ENCODE results near the gene RPF1. TPM values are rescaled to one million over a fixed set of nuclear protein-coding genes. Genes with fewer than 3 reads are reported as not detected.

RPF1 gene
- total and polyA plus RNA-seq, 9 donors, result 19.5 to 35.2 (median 27.6) TPM

- TF ChIP-seq POLR2A (IDR thresholded peaks at IDR 0.05), result no peak
- TF ChIP-seq CTCF (IDR thresholded peaks at IDR 0.05), result no peak
- no peak for TF ChIP-seq EP300 (IDR thresholded peaks at IDR 0.05)
- intact Hi-C loops (cut with DNase I), result no loop called here
- no peaks in the 10 kb centered on the region for H3K27me3 ChIP-seq
- peaks cover 0 to 2% of the 10 kb centered on the region in 2 donors for H3K9me3 ChIP-seq
- peaks cover 5% of the 10 kb centered on the region for H3K4me1 ChIP-seq (ENCODE audit: insufficient read depth)
- H3K36me3 ChIP-seq, result no peaks in the 10 kb centered on the region
- WGBS, 3 donors, result 1 to 3% (median 2%) methylated on average over 9 of the region's 9 CpGs
- peak overlapping the region; percentile 92 for H3K4me3 ChIP-seq
- no peak for DNase-seq
- no peak overlapping the region for H3K27ac ChIP-seq
These were observed 932 bp downstream of the RPF1 start for GRCh38 chr1:84479998-84480397.

- 75 to 83% (median 82%) methylated on average over 4 of the region's 4 CpGs for WGBS, 3 donors
- no peak for DNase-seq
- TF ChIP-seq CTCF (IDR thresholded peaks at IDR 0.05), result no peak
- no peak for TF ChIP-seq EP300 (IDR thresholded peaks at IDR 0.05)
- TF ChIP-seq POLR2A (IDR thresholded peaks at IDR 0.05), result no peak
- Histone ChIP-seq H3K36me3 (no peaks in the 10 kb centered on the region), H3K4me1 (ENCODE audit: insufficient read depth) (peaks cover 5% of the 10 kb centered on the region), H3K27me3 (no peaks in the 10 kb centered on the region), H3K27ac (no peak overlapping the region), H3K4me3 (peak overlapping the region; percentile 92), H3K9me3 (peaks cover 0 to 2% of the 10 kb centered on the region in 2 donors)
- intact Hi-C loops (cut with DNase I), result no loop called here
These were observed 1.6 kb downstream of the RPF1 start for GRCh38 chr1:84480650-84481049.

- no peak overlapping the region for H3K27ac ChIP-seq
- H3K4me1 ChIP-seq (ENCODE audit: insufficient read depth), result peaks cover 5% of the 10 kb centered on the region
- H3K9me3 ChIP-seq, result peaks cover 0 to 2% of the 10 kb centered on the region in 2 donors
- intact Hi-C loops (cut with DNase I), result no loop called here
- WGBS, 3 donors, result 81 to 91% (median 86%) methylated on average over 2 of the region's 2 CpGs
- TF ChIP-seq CTCF (IDR thresholded peaks at IDR 0.05), result no peak
- TF ChIP-seq EP300 (IDR thresholded peaks at IDR 0.05), result no peak
- no peak for TF ChIP-seq POLR2A (IDR thresholded peaks at IDR 0.05)
- H3K27me3 ChIP-seq, result no peaks in the 10 kb centered on the region
- no peak overlapping the region for H3K4me3 ChIP-seq
- H3K36me3 ChIP-seq, result no peaks in the 10 kb centered on the region
- no peak for DNase-seq
These were observed 2.3 kb downstream of the RPF1 start for GRCh38 chr1:84481317-84481716.

- TF ChIP-seq EP300 (IDR thresholded peaks at IDR 0.05) (no peak), CTCF (IDR thresholded peaks at IDR 0.05) (no peak), POLR2A (IDR thresholded peaks at IDR 0.05) (no peak)
- H3K27me3 ChIP-seq, result no peaks in the 10 kb centered on the region
- H3K27ac ChIP-seq, result no peak overlapping the region
- 74 to 90% (median 77%) methylated on average over 3 of the region's 3 CpGs for WGBS, 3 donors
- DNase-seq, result no peak
- no peaks in the 10 kb centered on the region for H3K36me3 ChIP-seq
- H3K4me1 ChIP-seq (ENCODE audit: insufficient read depth), result no peaks in the 10 kb centered on the region
- intact Hi-C loops (cut with DNase I), result no loop called here
- H3K9me3 ChIP-seq, result no peaks in the 10 kb centered on the region
- H3K4me3 ChIP-seq, result no peak overlapping the region
These were observed 9.0 kb downstream of the RPF1 start for GRCh38 chr1:84488107-84488506.

All from ovary (tissue), 9 donors.